ENCODE measurements around the gene BRI3.

Gene BRI3

DNA sequence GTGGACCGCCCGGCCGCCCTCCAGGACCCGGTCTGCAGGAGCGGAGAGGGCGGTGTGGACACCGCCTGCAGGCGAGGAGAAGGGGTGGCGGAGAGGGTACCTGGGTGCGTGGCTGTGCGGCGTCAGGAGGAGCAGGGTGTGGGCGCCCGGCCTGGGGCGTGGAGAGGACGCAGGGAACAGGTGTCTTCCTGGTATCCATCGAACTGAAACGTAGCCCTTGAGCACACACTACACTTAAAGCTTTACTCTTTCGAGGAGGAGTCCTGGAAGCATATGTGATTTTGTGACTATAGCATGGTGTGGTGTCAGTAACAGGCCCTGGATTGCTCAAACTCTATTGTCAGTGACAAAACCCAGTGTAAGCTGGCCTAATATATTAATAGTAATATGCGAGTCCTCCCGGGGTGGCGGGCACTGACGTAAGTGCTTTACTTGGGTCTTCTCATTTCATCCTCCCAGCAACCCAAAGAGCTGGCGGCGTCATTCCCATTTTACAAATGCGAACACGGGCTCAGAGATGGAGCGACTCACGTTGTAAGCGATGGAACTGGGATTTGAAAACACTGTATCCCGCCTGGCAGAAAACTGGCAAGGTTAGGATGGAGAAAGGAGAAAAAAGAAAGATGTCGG is 28.9 kb upstream of the BRI3 start:
- no peak for DNase-seq (ENCODE audit: low read depth in 3 of 3)

DNA sequence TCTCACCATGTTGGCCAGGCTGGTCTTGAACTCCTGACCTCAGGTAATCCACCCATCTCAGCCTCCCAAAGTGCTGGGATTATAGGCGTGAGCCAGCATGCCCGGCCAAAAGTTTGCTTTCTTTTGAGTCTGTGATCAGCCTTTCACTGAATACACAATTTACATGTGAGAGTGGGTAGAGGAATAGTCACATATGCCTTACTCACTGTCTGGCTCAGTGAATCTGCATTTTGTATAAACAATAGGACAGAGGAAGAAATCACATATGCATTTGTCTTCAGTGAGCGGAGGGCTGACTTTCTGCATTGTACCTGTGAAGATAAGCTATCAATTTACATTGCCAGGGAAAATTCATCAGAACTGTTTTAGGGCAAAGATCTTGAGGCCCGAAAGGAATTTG is 27.0 kb upstream of the BRI3 start:
- no peak for DNase-seq (ENCODE audit: low read depth in 3 of 3)

DNA sequence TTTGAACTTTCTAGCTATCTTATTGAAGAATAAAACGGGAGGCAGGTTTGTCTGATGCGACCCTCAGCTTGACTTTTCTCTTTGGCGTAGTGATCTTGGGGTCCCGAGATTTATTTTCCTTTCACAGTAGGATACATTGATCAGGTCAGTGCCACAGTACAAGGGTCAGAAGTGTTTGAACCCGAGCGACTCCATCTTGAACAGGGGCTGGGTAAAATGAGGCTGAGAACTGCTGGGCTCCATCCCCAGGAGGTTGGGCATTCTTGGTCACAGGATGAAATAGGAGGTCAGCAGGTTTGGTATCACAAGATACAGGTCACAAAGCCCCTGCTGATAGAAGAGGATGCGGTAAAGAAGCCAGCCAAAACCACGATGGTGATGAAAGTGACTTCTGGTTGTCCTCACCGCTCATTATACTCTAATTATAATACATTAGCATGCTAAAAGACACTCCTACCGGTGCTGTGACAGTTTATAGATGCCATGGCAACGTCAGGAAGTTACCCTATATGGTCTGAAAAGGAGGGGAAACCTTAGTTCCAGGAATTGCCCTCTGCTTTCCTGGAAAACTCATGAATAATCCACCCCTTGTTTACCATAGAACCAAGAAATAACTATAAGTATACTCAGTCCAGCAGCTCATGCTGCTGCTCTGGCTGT is 26.4 kb upstream of the BRI3 start:
- no peak for DNase-seq (ENCODE audit: low read depth in 3 of 3)

DNA sequence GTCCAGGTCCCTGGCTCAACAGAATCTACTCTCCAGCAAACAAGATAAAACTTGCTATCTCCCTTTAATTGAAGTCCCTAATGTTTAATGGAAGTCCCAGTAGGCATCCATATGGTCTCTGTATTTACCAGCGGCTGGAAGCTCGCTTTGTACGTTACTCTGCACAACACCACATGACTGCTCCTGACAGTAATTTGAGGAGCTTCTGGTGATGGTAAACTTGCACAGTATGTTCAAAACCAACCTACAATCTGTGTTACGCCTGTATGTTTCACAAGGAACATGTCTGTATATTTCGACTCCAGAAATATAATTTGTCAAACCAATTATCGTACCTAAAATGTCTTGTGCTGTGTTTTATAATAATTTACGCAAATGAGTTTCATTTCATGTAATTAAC is 25.1 kb upstream of the BRI3 start:
- no peak for DNase-seq (ENCODE audit: low read depth in 3 of 3)

- no peak for DNase-seq (ENCODE audit: low read depth in 3 of 3)
Observed at GRCh38 chr7:98257701-98258100, 23.8 kb upstream of the BRI3 start.

DNA sequence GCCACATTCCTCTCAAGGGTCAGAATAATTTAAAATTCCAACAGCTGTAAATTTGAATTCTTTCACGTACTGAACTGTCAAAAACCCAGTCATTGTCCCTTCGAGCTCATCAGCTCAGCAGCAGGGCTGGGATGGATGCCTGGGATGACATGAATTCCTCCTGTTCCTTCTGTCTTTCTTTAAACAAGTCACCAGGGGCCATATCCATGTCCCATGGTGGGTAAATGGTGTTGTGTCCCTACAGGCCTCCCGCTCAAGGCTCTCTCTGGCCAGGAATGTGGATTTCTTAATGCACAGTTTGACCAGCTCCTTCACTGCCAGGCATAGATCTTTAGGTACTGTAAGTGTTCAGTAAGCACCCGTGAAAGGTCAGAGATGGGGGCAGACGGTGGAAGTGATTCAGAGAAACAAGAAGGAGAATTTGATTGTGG is 15.6 kb upstream of the BRI3 start:
- DNase-seq (ENCODE audit: low read depth in 3 of 3), result no peak

DNA sequence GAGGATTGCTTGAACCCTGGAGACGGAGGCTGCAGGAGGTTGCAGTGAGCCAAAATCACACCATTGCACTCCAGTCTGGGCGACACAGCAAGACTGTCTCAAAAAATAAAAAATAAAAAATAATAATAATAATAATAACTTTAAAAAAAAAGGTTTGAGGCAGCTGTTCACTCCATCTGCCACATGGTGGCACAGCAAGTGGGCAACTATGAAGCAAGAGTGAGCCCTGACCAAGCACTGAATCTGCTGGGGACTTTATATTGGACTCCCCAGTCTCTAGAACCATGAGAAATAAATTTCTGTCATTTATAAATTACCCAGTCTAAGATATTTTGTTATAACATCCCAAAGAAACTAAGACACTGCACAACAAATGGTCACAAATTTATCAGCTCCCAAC is 14.6 kb upstream of the BRI3 start:
- no peak for DNase-seq (ENCODE audit: low read depth in 3 of 3)

DNA sequence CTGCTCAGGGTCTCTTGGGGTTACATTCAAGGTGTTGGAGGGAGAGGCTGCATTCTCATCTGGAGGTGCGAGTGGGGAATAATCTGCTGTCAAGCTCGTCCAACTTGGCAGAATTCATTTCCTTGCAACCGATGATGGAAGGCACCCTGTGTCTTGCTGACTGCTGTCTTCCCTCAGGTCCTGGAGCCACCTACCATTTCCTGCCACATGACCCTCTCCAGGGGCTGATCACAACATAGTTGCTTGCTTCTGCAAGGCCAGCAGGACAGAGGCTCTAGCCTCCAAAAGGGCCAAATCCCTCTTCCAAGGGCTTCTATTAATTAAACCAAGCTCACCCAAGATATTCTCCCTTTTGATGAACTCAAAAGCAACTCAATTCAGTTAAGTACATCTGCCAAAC is 14.2 kb upstream of the BRI3 start:
- DNase-seq (ENCODE audit: low read depth in 3 of 3), result no peak

- no peak for DNase-seq (ENCODE audit: low read depth in 3 of 3)
Observed at GRCh38 chr7:98276241-98276761, 5.2 kb upstream of the BRI3 start.

GRCh38 chr7:98278408-98278807 is 3.1 kb upstream of the BRI3 start:
- DNase-seq (ENCODE audit: low read depth in 3 of 3), result no peak

GRCh38 chr7:98278936-98279335 is 2.5 kb upstream of the BRI3 start:
- DNase-seq (ENCODE audit: low read depth in 3 of 3), result no peak

- no peak for DNase-seq (ENCODE audit: low read depth in 3 of 3)
Observed at GRCh38 chr7:98280296-98280695, 1.2 kb upstream of the BRI3 start.

GRCh38 chr7:98281757-98282606 is 496 bp downstream of the BRI3 start:
- DNase-seq (ENCODE audit: low read depth in 3 of 3), result no peak

GRCh38 chr7:98282703-98283102 is 1.2 kb downstream of the BRI3 start:
- DNase-seq (ENCODE audit: low read depth in 3 of 3), result no peak

GRCh38 chr7:98283127-98283886 is 1.8 kb downstream of the BRI3 start:
- DNase-seq (ENCODE audit: low read depth in 3 of 3), result no peak

DNA sequence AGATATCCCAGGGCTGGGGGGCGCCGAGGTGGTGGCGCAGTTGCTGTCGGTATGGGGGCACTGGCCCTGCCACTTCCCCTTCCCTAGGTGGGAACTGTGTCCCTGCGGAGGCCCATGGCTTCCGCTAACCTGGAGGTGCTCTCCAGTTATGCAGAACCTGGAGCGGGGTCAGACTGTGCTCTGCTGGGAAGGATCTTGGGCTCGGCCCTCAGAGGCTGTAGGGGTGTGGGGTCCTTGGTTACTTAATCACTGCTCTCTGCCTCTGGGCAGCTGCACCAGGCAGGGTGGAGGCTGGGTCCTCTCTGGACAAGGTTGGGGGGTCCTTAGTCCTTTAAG is 2.4 kb downstream of the BRI3 start:
- no peak for DNase-seq (ENCODE audit: low read depth in 3 of 3)

GRCh38 chr7:98284335-98285036 is 3.0 kb downstream of the BRI3 start:
- no peak for DNase-seq (ENCODE audit: low read depth in 3 of 3)

GRCh38 chr7:98285157-98286092 is 3.9 kb downstream of the BRI3 start:
- no peak for DNase-seq (ENCODE audit: low read depth in 3 of 3)

DNA sequence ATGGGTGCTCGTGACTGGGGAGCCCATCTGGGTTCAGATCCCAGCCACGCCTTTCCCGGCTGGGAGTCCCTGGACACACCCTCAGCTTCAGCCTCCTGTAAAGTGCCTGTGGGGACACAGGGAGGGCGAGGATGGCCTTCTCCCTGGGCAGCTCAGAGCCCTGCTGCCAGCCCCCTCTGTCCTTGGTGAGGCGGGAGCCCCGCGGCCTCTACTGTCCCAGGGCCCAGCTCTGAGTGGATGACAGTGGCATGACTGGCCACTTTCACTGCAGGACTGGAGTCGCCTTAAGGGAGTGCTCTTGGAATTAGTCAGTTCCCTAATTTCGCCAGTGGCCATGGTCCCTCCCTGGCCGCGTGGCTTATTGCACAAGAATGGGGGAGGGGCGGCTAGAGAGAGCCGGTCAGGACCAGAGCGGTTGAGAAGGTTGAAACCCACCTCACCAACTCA is 4.6 kb downstream of the BRI3 start:
- DNase-seq (ENCODE audit: low read depth in 3 of 3), result no peak

Data from stimulated activated CD4-positive, alpha-beta T cell treated with anti-CD3 and anti-CD28 coated beads, TNF-alpha, amount 100 ng/mL, for 4 hours (primary cell).